Activated CD8-positive, alpha-beta memory T cell treated with anti-CD3 and anti-CD28 coated beads for 48 hours (primary cell): ENCODE measurements around the gene PINLYP.

ENCODE experiments used
- DNase-seq, 3 experiments: peaks; one replicate each; pipeline ENCODE4 v3.0.0-alpha.2; 2020; ENCODE audit warnings: low read depth in 2 of 3, low spot score in 2 of 3

Gene PINLYP

DNA sequence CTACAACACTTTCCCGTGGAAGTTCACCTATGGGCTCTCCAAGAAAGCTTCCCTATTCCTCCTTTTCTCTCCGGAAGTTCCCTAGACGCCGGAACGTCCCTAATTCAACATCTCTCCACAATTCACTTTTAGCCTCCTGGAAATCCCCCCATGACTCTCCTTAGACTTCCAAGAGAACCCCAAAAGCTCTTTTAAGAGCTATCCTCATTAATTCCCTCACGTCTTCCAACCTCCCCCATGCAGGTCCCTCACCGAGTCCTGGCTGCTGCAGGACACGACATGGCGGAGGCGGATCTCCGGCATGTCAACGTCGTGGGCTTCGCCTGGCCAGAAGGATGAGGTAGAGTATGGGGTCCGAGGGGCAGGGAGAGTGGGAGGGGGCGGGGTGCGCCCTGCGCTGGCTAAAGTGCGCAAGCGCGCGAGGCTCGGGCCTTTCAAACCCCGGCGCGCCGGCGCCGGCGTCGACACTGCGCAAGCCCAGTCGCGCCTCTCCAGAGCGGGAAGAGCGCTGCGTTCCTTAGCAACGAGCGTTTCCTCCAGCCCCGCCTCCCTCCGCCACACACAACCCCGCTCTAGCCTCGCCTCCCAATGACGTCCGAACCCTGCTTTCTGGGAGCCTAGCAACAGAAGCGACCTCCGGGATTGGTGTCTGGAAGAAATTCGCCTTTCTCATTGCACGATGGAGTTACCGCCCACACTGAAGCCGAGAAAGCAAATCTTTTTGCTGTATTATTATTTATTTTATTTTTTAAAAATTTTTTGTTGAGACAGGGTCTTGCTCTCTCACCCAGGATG lies at the start of gene PINLYP, which contains the start of gene XRCC1:
Gene PINLYP (plus strand): TSS at position 646 of the 795 bp plus-strand sequence. CDS start 1,391 bp downstream, outside the sequence.
Gene XRCC1 (minus strand): TSS at position 372 of the 795 bp plus-strand sequence. CDS start 69 bp downstream, at position 303.
- peak; percentile 83 to 92 (median 90) for DNase-seq

GRCh38 chr19:43525836-43526771 lies 49.5 kb upstream of the PINLYP start:
- no peak for DNase-seq

- peak; percentile 52 to 69 (median 52) for DNase-seq
These were observed 48.4 kb upstream of the PINLYP start, which contains the start of gene ETHE1 for GRCh38 chr19:43526884-43527859. ETHE1 (minus strand) TSS chr19:43527201; CDS start chr19:43527177, 24 bp downstream.

GRCh38 chr19:43527860-43528622 lies 47.6 kb upstream of the PINLYP start:
- no peak for DNase-seq

DNA sequence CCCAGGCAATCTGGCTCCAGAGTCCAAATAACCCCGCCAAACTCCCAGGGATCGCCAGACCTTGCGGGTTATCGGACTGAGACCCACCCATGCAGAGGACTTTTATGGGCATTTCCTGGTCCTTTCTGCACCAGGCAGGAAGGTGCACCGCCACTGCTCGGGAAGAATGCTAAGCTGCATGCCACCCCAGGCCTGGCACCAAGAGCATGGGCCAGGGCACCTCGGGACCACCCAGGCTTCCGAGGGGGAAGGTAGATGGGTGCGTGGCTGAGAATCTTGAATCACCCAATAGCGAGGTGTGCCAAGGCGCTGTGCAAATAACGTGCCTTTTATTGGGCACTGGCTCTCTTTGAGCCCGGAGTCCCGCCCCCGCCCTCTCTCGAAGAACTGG lies 43.0 kb upstream of the PINLYP start:
- DNase-seq = no peak

GRCh38 chr19:43532962-43533545 lies 42.5 kb upstream of the PINLYP start, which contains the start of gene ZNF575:
ZNF575 (plus strand) TSS chr19:43533188; CDS start chr19:43534423, 1,235 bp downstream.
- peak; percentile 68 to 80 (median 79) for DNase-seq

- peak; percentile 82 to 90 (median 86) for DNase-seq
These were observed 41.9 kb upstream of the PINLYP start for GRCh38 chr19:43533546-43534304.

GRCh38 chr19:43534305-43534815 lies 41.2 kb upstream of the PINLYP start:
- DNase-seq = no peak

GRCh38 chr19:43534816-43535761 lies 40.5 kb upstream of the PINLYP start:
- DNase-seq = peak in 1 of 3 experiments; percentile 10

DNA sequence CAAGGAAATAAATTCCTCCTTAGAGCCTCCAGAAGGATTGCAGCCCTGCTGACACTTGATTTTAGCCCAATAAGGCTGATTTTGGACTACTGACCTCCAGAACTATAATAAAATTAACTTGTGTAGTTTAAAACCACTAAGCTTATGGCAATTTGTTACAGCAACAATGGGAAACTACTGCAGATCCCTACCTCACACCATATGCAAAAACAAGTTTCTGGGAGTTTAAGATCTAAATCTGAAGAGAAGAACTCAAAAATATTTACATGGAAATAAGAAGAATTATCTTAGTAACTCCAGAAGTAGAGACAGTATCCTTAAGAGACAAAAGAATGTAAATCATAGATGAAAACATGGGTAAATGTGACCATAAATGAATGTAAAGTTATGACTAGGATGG lies 36.7 kb upstream of the PINLYP start:
- no peak for DNase-seq

GRCh38 chr19:43540381-43540780 lies 35.2 kb upstream of the PINLYP start:
- no peak for DNase-seq

DNA sequence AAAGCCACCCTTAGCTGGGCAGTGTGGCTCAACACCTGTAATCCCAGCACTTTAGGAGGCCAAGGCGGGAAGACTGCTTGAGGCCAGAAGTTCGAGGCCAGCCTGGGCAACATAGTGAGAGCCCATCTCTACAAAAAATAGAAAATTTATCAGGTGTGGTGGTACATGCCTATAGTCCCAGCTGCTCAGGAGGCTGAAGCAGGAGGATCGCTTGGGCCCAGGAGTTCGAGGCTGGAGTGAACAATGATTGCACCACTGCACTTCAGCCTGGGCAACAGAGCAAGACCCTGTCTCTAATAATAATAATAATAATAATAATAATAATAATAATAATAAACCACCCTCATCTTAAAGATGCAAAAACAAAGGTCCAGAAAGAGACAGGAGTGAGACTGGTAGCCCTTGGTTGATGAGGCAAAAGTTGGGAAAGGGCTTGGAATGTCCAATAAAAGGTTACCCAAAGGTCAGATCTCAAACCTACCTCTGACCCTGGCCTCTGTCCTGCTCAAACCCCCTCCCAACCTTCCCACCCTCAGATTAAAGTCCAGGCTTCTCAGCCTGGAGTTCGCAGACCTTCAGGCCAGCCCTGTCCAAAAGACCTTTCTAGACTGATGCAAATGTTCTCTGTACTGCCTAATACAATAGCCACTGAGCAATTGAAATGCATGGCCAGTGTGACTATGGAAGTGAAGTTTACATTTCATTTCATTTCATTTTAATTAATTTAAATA lies 33.5 kb upstream of the PINLYP start:
- DNase-seq = no peak

DNA sequence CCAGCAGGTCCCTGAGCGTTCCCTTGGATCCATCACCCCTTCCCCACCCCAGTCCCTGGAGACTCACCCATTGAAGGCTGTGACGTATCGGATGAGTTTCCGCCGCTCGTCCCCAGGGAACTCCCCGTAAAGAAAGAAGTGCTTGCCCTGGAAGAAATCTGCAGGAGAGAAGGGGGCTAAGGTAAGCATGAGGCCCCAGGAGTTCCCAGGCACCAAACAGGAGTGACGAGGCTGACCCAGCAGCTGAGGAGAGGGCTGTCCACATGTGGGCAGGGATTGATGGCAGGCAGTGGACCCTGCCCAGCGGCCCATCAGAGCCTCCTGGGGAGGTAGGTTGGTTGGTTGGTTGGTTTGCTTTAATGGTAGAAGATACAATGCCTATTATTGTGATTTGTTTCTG lies 31.5 kb upstream of the PINLYP start:
- DNase-seq = no peak

DNA sequence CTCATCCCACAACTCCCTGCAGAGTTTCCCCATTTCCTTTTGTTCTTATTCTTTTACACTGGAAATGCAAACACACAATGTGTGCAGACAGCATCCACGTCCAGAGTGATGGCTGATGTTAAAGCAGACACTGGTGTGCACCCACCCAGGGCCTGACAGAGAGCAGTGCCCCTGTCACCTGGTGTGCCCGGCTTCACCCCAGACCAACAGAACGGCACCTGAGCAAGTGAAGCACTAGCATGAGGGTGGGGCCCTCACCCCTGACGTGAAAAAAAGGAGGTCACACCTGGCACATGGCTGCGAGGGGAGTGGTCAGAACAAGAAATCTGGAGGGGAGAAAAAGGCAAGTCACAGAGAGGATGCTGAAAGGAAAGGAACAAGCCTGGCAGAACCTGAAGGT lies 30.3 kb upstream of the PINLYP start:
- no peak for DNase-seq

- DNase-seq = no peak
These were observed 29.6 kb upstream of the PINLYP start for GRCh38 chr19:43545981-43546380.

GRCh38 chr19:43546581-43546980 lies 29.0 kb upstream of the PINLYP start:
- DNase-seq = no peak
